GM19455 (cell line): ENCODE measurements around the gene MBNL1.

Experiments used
- ATAC-seq: cut with Tn5 transposase; IDR thresholded peaks from one replicate; pipeline ENCODE4 v1.9.1; 2021; ENCODE audit not compliant: unreplicated experiment

Gene MBNL1

GRCh38 chr3:152470893-152471292 lies 202.2 kb downstream of the MBNL1 start:
- no peak for ATAC-seq

- ATAC-seq = peak; percentile 77
These were observed 203.3 kb downstream of the MBNL1 start for GRCh38 chr3:152471814-152472671.

- no peak for ATAC-seq
These were observed 203.9 kb downstream of the MBNL1 start for GRCh38 chr3:152472672-152472954.

GRCh38 chr3:152474585-152474984 lies 205.9 kb downstream of the MBNL1 start:
- ATAC-seq = no peak

- ATAC-seq = no peak
These were observed 208.7 kb downstream of the MBNL1 start for GRCh38 chr3:152477422-152477821.

GRCh38 chr3:152480282-152480953 lies 211.7 kb downstream of the MBNL1 start:
- ATAC-seq = peak; percentile 83

- no peak for ATAC-seq
These were observed 217.6 kb downstream of the MBNL1 start for GRCh38 chr3:152486364-152486763.

- no peak for ATAC-seq
These were observed 219.7 kb downstream of the MBNL1 start for GRCh38 chr3:152488449-152488848.

GRCh38 chr3:152491922-152492321 lies 223.2 kb downstream of the MBNL1 start:
- ATAC-seq = no peak

GRCh38 chr3:152496286-152496685 lies 227.6 kb downstream of the MBNL1 start:
- no peak for ATAC-seq

- ATAC-seq = no peak
These were observed 228.0 kb downstream of the MBNL1 start for GRCh38 chr3:152496716-152497115.

- no peak for ATAC-seq
These were observed 228.7 kb downstream of the MBNL1 start for GRCh38 chr3:152497457-152497856.

GRCh38 chr3:152497890-152498289 lies 229.2 kb downstream of the MBNL1 start:
- ATAC-seq = no peak

GRCh38 chr3:152499791-152500385 lies 231.2 kb downstream of the MBNL1 start:
- ATAC-seq = no peak

- peak; percentile 96 for ATAC-seq
These were observed 237.2 kb downstream of the MBNL1 start for GRCh38 chr3:152505926-152506325.

- ATAC-seq = peak; percentile 25
These were observed 240.0 kb downstream of the MBNL1 start for GRCh38 chr3:152508705-152509104.

GRCh38 chr3:152511904-152512303 lies 243.2 kb downstream of the MBNL1 start:
- ATAC-seq = peak; percentile 81

- no peak for ATAC-seq
These were observed 244.7 kb downstream of the MBNL1 start for GRCh38 chr3:152513301-152513960.
